ENCODE measurements around the gene RETSAT.
"Not testable (repeated sequence)": the region's sequence is repeated elsewhere in the genome, so short reads cannot be mapped to it uniquely, and the experiment has no call there.

RETSAT gene

GRCh38 chr2:85353876-85354285 lies 447 bp downstream of the RETSAT start:
- in situ Hi-C loops (cut with MboI; ENCODE audit: low pct_unique_long_range_greater_than_20kb, low sequenced_read_pairs, unreplicated experiment) = no loop called here
- TF ChIP-seq CTCF (IDR thresholded peaks at IDR 0.05; ENCODE audit: extremely low read depth, insufficient read depth, missing control alignments) = no peak
- DNase-seq (ENCODE audit: low spot score) = no peak

- in situ Hi-C loops (cut with MboI; ENCODE audit: low pct_unique_long_range_greater_than_20kb, low sequenced_read_pairs, unreplicated experiment) = no loop called here
- TF ChIP-seq CTCF (IDR thresholded peaks at IDR 0.05; ENCODE audit: extremely low read depth, insufficient read depth, missing control alignments) = no peak
- no peak for DNase-seq (ENCODE audit: low spot score)
These were observed 6.7 kb downstream of the RETSAT start for GRCh38 chr2:85347599-85347998.

GRCh38 chr2:85344356-85344954 lies 9.9 kb downstream of the RETSAT start:
- in situ Hi-C loops (cut with MboI; ENCODE audit: low pct_unique_long_range_greater_than_20kb, low sequenced_read_pairs, unreplicated experiment) = no loop called here
- TF ChIP-seq CTCF (IDR thresholded peaks at IDR 0.05; ENCODE audit: extremely low read depth, insufficient read depth, missing control alignments) = no peak
- DNase-seq (ENCODE audit: low spot score) = no peak

- in situ Hi-C loops (cut with MboI; ENCODE audit: low pct_unique_long_range_greater_than_20kb, low sequenced_read_pairs, unreplicated experiment); DNase-seq (ENCODE audit: low spot score): not testable (repeated sequence)
These were observed 11.0 kb downstream of the RETSAT start for GRCh38 chr2:85343207-85343895.

- in situ Hi-C loops (cut with MboI; ENCODE audit: low pct_unique_long_range_greater_than_20kb, low sequenced_read_pairs, unreplicated experiment) = no loop called here
- TF ChIP-seq CTCF (IDR thresholded peaks at IDR 0.05; ENCODE audit: extremely low read depth, insufficient read depth, missing control alignments) = no peak
- no peak for DNase-seq (ENCODE audit: low spot score)
These were observed 12.2 kb downstream of the RETSAT start for GRCh38 chr2:85342156-85342555.

GRCh38 chr2:85341269-85342029 lies 12.9 kb downstream of the RETSAT start:
- no peak for DNase-seq (ENCODE audit: low spot score)
- no peak for TF ChIP-seq CTCF (IDR thresholded peaks at IDR 0.05; ENCODE audit: extremely low read depth, insufficient read depth, missing control alignments)
- in situ Hi-C loops (cut with MboI; ENCODE audit: low pct_unique_long_range_greater_than_20kb, low sequenced_read_pairs, unreplicated experiment) = no loop called here

Data from GM13977 (cell line).